K562 (cell line): ENCODE results near the gene ZBTB48. TPM values are rescaled to one million over a fixed set of nuclear protein-coding genes. Genes with fewer than 3 reads are reported as not detected.

Experiments used
- BRF1 ChIP-seq: IDR thresholded peaks from 3 replicates; pipeline ENCODE4 v1.6.1; 2011; ENCODE audit warnings: borderline replicate concordance, mild to moderate bottlenecking; ENCODE audit not compliant: insufficient read length; ENCODE audit errors: extremely low read depth
- CEBPG ChIP-seq, 3 experiments: fragments of 200-800 bp in 1 of 3; sonication (Bioruptor generic) in 1 of 3; sonication (generic) in 1 of 3; formaldehyde crosslinking in 1 of 3; IDR thresholded peaks in 2 of 3; conservative IDR thresholded peaks in 1 of 3; 2 replicates each; pipeline versions ENCODE4 v1.6.1 to v1.8.0; 2016 to 2022; ENCODE audit warnings: missing compliant biosample characterization in 2 of 3, missing genetic modification characterization in 2 of 3, mild to moderate bottlenecking in 1 of 3, missing genetic modification reagents in 1 of 3
- CHD1 ChIP-seq: fragments of 200-600 bp; sonication (generic); IDR thresholded peaks from one replicate; pipeline ENCODE4 v1.6.1; 2012; ENCODE audit warnings: mild to moderate bottlenecking, moderate library complexity, low read length, inconsistent platforms
- CXXC5 ChIP-seq: fragments of 250-450 bp; sonication (Bioruptor Pico); IDR thresholded peaks from 2 replicates; pipeline ENCODE4 v1.8.0; 2022; ENCODE audit warnings: inconsistent platforms, mild to moderate bottlenecking, moderate library complexity
- DPF2 ChIP-seq: fragments of 450-650 bp; IDR thresholded peaks from 2 replicates; pipeline ENCODE4 v1.6.1; 2016
- ETV1 ChIP-seq: fragments of 450-650 bp; conservative IDR thresholded peaks from 2 replicates; pipeline ENCODE4 v1.6.1; 2016; ENCODE audit warnings: missing genetic modification characterization, control low read depth, low read depth, missing compliant biosample characterization
- GATAD2A ChIP-seq: fragments of 450-650 bp; IDR thresholded peaks from 2 replicates; pipeline ENCODE4 v1.6.1; 2017
- GATAD2B ChIP-seq: fragments of 450-650 bp; IDR thresholded peaks from 2 replicates; pipeline ENCODE4 v1.6.1; 2017; ENCODE audit warnings: mild to moderate bottlenecking, borderline replicate concordance
- KLF10 ChIP-seq: fragments of 250-450 bp; sonication (Bioruptor Pico); IDR thresholded peaks from 2 replicates; pipeline ENCODE4 v1.6.1; 2021; ENCODE audit warnings: matching md5 sums
- NR0B1 ChIP-seq: fragments of 450-650 bp; IDR thresholded peaks from one replicate; pipeline ENCODE4 v1.6.1; 2018; ENCODE audit warnings: mild to moderate bottlenecking, moderate library complexity; ENCODE audit not compliant: partially characterized antibody
- NR2F6 ChIP-seq: fragments of 450-650 bp; formaldehyde crosslinking; IDR thresholded peaks from 2 replicates; pipeline ENCODE4 v1.4.0; 2020; ENCODE audit warnings: mild to moderate bottlenecking
- PHF20 ChIP-seq: fragments of 450-650 bp; IDR thresholded peaks from 2 replicates; pipeline ENCODE4 v1.6.1; 2018; ENCODE audit not compliant: partially characterized antibody
- PHF8 ChIP-seq: fragments of 200-600 bp; sonication (generic); IDR thresholded peaks from 2 replicates; pipeline ENCODE4 v1.6.1; 2012; ENCODE audit warnings: mixed run types, mild to moderate bottlenecking, inconsistent platforms, low read length, moderate library complexity, borderline replicate concordance
- PPARD ChIP-seq: fragments of 250-450 bp; sonication (Bioruptor Pico); IDR thresholded peaks from 2 replicates; pipeline ENCODE4 v1.8.0; 2022; ENCODE audit warnings: inconsistent platforms, mild to moderate bottlenecking, moderate library complexity
- PURB ChIP-seq: sonication (generic); formaldehyde crosslinking; IDR thresholded peaks from 2 replicates; pipeline ENCODE4 v1.9.0; 2021; ENCODE audit warnings: low read depth, mild to moderate bottlenecking, missing genetic modification reagents
- RBM17 ChIP-seq: fragments of 200-400 bp; formaldehyde crosslinking; IDR thresholded peaks from 2 replicates; pipeline ENCODE4 v1.6.1; 2017; ENCODE audit warnings: low read depth, mild to moderate bottlenecking, low read length, borderline replicate concordance
- SMAD4 ChIP-seq: fragments of 250-450 bp; sonication (Bioruptor Pico); conservative IDR thresholded peaks from 2 replicates; pipeline ENCODE4 v1.8.0; 2021; ENCODE audit warnings: inconsistent platforms, mild to moderate bottlenecking, moderate library complexity
- TCFL5 ChIP-seq: fragments of 250-450 bp; sonication (Bioruptor Pico); conservative IDR thresholded peaks from 2 replicates; pipeline ENCODE4 v1.6.1; 2021; ENCODE audit warnings: mild to moderate bottlenecking, moderate library complexity, matching md5 sums
- ZFP30 ChIP-seq: fragments of 250-450 bp; sonication (Bioruptor Pico); IDR thresholded peaks from 2 replicates; pipeline ENCODE4 v1.8.0; 2022; ENCODE audit warnings: moderate library complexity, mild to moderate bottlenecking, inconsistent platforms, borderline replicate concordance
- ZNF239 ChIP-seq: fragments of 250-450 bp; sonication (Bioruptor Pico); IDR thresholded peaks from 2 replicates; pipeline ENCODE4 v1.4.0; 2020; ENCODE audit warnings: mild to moderate bottlenecking
- ZNF280B ChIP-seq: fragments of 250-450 bp; sonication (Bioruptor Pico); IDR thresholded peaks from 2 replicates; pipeline ENCODE4 v1.5.1; 2021; ENCODE audit warnings: mild to moderate bottlenecking
- ZNF282 ChIP-seq: sonication (generic); formaldehyde crosslinking; IDR thresholded peaks from 2 replicates; pipeline ENCODE4 v1.8.1; 2023; ENCODE audit warnings: missing genetic modification reagents
- ZNF511 ChIP-seq: sonication (generic); formaldehyde crosslinking; IDR thresholded peaks from 2 replicates; pipeline ENCODE4 v1.8.0; 2022; ENCODE audit warnings: mild to moderate bottlenecking, missing genetic modification reagents
- ZNF644 ChIP-seq: fragments of 200-800 bp; sonication (Bioruptor generic); IDR thresholded peaks from 2 replicates; pipeline ENCODE4 v1.6.1; 2016; ENCODE audit warnings: low read depth, missing genetic modification characterization, missing compliant biosample characterization
- ZZZ3 ChIP-seq: fragments of 450-650 bp; IDR thresholded peaks from 2 replicates; pipeline ENCODE4 v1.6.1; 2016; ENCODE audit warnings: antibody characterized with exemption, mild to moderate bottlenecking, moderate library complexity
- polyA plus RNA-seq, 8 experiments: library from polyadenylated mRNA; depleted of rRNA in 4 of 8; stranded (reverse) in 5 of 8; unstranded in 3 of 8; fragments of >200 nt; fragmentation: Nextera tagmentation in 2 of 8; fragmentation: Illumina TruSeq in 1 of 8; extraction: Ambion mirVana in 2 of 8; extraction: Trizol in 1 of 8; gene quantifications; 2 replicates each; pipeline versions ENCODE4 v1.2.1 to v1.2.3, GENCODE V29; 2011 to 2014; ENCODE audit warnings: inconsistent platforms in 1 of 8, missing spikeins in 1 of 8
- total RNA-seq, 7 experiments: library from RNA; depleted of rRNA in 6 of 7; stranded (reverse); fragments of >200 nt in 6 of 7; fragmentation: Illumina TruSeq in 2 of 7; extraction: Trizol in 2 of 7; gene quantifications; 2 replicates each; pipeline versions ENCODE4 v1.2.1 to v1.2.3, GENCODE V29; 2011 to 2021; ENCODE audit warnings: low replicate concordance in 1 of 7

The ZBTB48 gene
- total and polyA plus RNA-seq, 9 of the 15 experiments (the other 6 are each of a cell fraction or from before 2014, with no cell fraction given) = 1.9 to 66.9 (median 29.5) TPM

GRCh38 chr1:6602669-6603237, 23.0 kb downstream of the ZBTB48 start, which contains the start of gene KLHL21 (continued):
- no peak for TF ChIP-seq ZNF511 (CRISPR knock-in tag)
- no peak for TF ChIP-seq NR0B1
- no peak for TF ChIP-seq DPF2
- TF ChIP-seq ZFP30 (CRISPR knock-in tag) = no peak
- no peak for TF ChIP-seq ETV1 (tag)
- no peak for TF ChIP-seq CHD1
- TF ChIP-seq ZNF282 (CRISPR knock-in tag) = 0 out of 2 replicates have a peak, but pooled peaks have one; percentile 84
- 0 out of 2 replicates have a peak, but pooled peaks have one; percentile 10 for TF ChIP-seq ZNF644 (tag)
- TF ChIP-seq PURB (CRISPR knock-in tag) = no peak
- TF ChIP-seq ZZZ3 = no peak
- TF ChIP-seq CXXC5 = peak; percentile 95
- TF ChIP-seq NR2F6 (CRISPR knock-in tag) = no peak
- no peak for TF ChIP-seq KLF10 (CRISPR knock-in tag)
- TF ChIP-seq SMAD4 (CRISPR knock-in tag) = peak; percentile 94
- TF ChIP-seq RBM17 = no peak
- TF ChIP-seq PHF20 = peak; percentile 46
- TF ChIP-seq ZNF280B (CRISPR knock-in tag) = no peak
- TF ChIP-seq CEBPG (CRISPR knock-in tag; IDR thresholded peaks at IDR 0.05) = no peak
- TF ChIP-seq CEBPG (tag; conservative IDR thresholded peaks at IDR 0.05 in 1 of 2, IDR thresholded peaks at IDR 0.05 in 1 of 2) = no peak
- TF ChIP-seq PPARD (CRISPR knock-in tag) = no peak
- TF ChIP-seq ZNF239 (CRISPR knock-in tag) = no peak
- TF ChIP-seq BRF1 = no peak
- TF ChIP-seq TCFL5 = no peak
- TF ChIP-seq PHF8 = peak; percentile 78; the same call in 1 of the 2 replicates
- peak; percentile 98 for TF ChIP-seq GATAD2B
- TF ChIP-seq GATAD2A = no peak
